Spleen (tissue), 7 donors: ENCODE results near the gene PDIA6.

Experiments used
- POLR2A ChIP-seq, 3 donors: fragments of 450-650 bp; IDR thresholded peaks; one replicate each; pipeline ENCODE4 v1.5.1; 2017; ENCODE audit warnings: antibody characterized with exemption in 3 of 3, mild to moderate bottlenecking in 1 of 3
- POLR2AphosphoS5 ChIP-seq, 3 donors: sonication (generic); formaldehyde crosslinking; IDR thresholded peaks; one replicate each; pipeline ENCODE4 v1.5.1; 2017; ENCODE audit warnings: antibody characterized with exemption in 3 of 3
- TF ChIP-seq, protein P1 (sequence below), 11 experiments: fragments of 200-600 bp in 7 of 11; fragments of 450-650 bp in 4 of 11; sonication (generic) in 4 of 11; IDR thresholded peaks in 8 of 11; conservative IDR thresholded peaks in 3 of 11; 1 replicate in 7 of 11; 2 replicates in 4 of 11; pipeline versions ENCODE4 v1.4.0 to v1.8.0; 2016 to 2021; ENCODE audit warnings: antibody characterized with exemption in 11 of 11, inconsistent platforms in 4 of 11, mild to moderate bottlenecking in 1 of 11
- donor health status: DM: no; HTN: no; CAD: no; lungs with moderate emphysema.
- donor health status: DM: no; HTN: no; CAD: no.
- donor health status: DM: no; HTN: no; CAD: no.

DNA sequence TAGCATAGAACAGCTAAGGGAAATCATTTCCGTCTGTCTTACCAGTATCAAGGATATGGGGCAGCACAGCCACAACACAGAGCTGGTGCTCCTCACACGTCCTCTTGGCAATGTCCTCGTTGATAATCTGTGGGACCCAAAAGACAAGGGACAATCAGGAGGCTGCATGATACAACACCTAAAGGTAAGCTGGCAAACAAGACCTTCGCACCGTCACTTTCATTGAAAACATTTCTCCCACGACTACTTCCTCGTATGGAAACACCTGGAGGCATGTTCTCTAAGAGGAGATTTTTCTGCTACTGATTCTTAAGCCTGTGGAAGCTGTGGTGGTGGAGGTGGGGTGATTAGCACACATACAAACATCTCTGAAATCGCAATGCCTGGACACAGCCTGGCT lies 23.7 kb downstream of the PDIA6 start:
- TF ChIP-seq, protein P1, sequence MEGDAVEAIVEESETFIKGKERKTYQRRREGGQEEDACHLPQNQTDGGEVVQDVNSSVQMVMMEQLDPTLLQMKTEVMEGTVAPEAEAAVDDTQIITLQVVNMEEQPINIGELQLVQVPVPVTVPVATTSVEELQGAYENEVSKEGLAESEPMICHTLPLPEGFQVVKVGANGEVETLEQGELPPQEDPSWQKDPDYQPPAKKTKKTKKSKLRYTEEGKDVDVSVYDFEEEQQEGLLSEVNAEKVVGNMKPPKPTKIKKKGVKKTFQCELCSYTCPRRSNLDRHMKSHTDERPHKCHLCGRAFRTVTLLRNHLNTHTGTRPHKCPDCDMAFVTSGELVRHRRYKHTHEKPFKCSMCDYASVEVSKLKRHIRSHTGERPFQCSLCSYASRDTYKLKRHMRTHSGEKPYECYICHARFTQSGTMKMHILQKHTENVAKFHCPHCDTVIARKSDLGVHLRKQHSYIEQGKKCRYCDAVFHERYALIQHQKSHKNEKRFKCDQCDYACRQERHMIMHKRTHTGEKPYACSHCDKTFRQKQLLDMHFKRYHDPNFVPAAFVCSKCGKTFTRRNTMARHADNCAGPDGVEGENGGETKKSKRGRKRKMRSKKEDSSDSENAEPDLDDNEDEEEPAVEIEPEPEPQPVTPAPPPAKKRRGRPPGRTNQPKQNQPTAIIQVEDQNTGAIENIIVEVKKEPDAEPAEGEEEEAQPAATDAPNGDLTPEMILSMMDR (IDR thresholded peaks at IDR 0.05 in 8 of 11, conservative IDR thresholded peaks at IDR 0.05 in 3 of 11), result no peak
- TF ChIP-seq POLR2A (IDR thresholded peaks at IDR 0.05) (no peak), POLR2AphosphoS5 (IDR thresholded peaks at IDR 0.05) (no peak)
